Measurements from ENCODE around the gene MPO.
A peak's percentile ranks its signal among the peaks of the same experiment; 100 is the strongest.

Gene MPO

DNA sequence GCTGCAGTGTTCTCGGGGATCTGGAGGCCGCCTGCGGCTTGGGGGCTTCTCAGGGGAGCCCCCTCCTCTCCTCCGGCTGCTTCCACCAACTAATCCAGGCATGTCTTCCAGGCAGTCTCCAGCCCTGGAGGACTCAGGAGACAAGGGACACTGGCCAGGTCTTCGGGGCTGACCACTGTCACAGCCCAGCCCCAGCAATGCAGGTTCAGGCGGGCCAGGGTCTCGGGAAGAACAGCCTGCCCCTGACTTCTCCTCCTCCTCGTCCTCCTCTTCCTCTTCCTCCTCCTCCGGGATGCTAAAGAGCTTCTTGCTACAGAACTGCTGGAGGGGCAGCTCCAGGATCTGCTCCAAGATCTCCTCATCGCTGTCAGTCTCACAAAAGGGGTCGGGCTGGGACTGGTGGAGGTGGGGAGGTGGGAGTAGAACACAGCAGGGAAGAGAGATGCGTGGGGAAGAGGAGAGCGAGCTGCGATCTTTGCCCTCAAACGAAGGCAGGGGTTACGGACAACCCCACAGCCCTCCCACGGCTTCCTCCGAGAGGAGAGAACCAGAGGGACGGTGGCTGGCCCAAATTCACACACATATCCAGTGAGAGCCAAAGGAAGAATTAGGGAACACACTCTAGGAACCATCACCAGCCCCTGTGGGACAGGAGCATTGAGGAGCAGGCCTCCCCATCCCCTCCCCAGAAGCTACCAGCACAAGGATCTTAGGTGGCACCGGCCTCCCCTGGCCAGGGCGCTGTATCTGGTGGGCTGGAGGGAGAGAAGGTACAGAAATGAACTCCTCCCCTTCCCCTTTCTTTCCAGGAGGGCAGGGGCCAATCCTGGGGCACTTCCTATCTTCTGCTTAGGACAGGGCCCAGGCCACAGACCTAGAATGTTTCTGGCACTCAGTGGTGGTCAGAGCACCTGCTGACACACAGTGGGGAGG is 28.5 kb upstream of the MPO start:
- DNase-seq (ENCODE audit: low read depth), result no peak
- TF ChIP-seq, protein P1, sequence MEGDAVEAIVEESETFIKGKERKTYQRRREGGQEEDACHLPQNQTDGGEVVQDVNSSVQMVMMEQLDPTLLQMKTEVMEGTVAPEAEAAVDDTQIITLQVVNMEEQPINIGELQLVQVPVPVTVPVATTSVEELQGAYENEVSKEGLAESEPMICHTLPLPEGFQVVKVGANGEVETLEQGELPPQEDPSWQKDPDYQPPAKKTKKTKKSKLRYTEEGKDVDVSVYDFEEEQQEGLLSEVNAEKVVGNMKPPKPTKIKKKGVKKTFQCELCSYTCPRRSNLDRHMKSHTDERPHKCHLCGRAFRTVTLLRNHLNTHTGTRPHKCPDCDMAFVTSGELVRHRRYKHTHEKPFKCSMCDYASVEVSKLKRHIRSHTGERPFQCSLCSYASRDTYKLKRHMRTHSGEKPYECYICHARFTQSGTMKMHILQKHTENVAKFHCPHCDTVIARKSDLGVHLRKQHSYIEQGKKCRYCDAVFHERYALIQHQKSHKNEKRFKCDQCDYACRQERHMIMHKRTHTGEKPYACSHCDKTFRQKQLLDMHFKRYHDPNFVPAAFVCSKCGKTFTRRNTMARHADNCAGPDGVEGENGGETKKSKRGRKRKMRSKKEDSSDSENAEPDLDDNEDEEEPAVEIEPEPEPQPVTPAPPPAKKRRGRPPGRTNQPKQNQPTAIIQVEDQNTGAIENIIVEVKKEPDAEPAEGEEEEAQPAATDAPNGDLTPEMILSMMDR (IDR thresholded peaks at IDR 0.05; ENCODE audit: low read depth, low read length, missing control alignments), result no peak
- H3K4me3 ChIP-seq (ENCODE audit: low read depth, low read length), result no peak overlapping the region

DNA sequence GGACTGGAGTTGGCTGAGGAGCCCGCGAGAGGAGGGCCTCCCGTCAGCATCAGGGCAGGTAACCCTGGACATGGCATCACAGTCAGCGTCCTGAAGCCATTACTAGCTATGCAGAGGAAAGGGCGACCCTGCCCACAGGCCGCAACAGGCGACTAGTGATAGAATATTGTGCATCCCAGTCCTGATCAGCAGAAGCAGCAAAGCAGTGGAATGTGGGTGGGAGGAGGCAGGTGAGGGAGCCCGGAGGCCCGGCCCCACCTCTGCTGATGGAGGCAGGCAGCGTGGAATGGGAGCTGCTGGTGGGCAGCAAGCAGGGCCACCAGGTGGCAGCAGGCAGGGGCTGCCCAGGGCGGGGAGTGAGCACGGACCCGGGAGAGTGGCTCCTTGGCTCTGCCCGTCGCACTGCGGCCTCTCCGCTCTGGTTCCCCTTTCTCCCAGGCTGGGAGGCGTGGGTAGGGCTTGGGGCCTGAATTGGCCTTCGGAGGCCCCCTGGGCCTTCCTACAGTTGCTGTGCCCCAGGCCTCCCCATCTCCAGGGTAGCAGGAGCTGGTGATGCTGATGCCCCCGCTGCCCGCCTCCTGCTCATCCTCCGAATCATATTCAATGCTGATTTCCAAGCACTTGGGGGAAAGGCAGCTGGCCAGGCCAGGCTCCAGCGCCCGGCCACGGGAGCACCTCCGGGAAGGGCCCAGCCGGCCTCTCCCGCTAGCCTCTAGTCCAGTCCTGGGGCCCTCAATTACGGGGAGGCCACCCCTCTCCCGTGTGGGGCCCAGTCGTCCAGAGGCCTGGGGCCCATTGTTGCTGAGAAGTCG is 27.6 kb upstream of the MPO start:
- no peak overlapping the region for H3K4me3 ChIP-seq (ENCODE audit: low read depth, low read length)
- no peak for DNase-seq (ENCODE audit: low read depth)
- TF ChIP-seq, protein P1 (IDR thresholded peaks at IDR 0.05; ENCODE audit: low read depth, low read length, missing control alignments), result peak; percentile 26

DNA sequence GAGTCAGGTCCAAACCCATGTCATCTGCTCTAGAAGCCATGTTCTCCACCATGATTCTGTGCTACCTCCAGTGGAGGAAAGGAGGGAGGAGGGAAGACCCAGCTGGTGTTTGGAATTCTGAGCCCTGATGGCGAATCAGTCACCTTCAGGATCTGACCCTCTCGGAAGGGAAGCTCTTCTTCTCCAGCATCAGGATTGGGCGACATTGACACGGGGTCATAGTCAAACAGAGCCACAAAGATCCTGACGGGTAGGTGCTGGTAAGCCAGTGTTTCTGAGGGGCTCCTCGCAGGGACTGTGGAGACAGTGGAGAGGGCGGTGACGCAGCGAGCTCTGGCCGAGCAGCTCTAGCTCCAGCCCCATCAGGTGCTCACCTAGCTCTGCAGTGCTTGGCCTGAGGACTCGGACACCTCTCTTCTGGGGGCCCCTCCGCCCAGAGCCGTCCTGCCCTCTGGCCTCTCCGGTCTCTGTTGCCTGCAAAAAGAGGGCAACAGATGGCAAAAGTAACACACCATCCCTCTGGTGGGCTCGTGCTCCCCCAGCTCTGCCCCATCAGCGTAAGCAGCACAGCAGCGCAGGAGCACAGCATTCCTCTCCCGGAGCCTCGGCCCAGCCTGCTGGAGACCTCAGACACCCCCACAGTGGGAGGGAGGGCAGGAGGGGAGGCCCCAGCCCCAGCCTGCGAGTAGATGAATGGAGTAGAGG is 26.9 kb upstream of the MPO start:
- no peak for DNase-seq (ENCODE audit: low read depth)
- TF ChIP-seq, protein P1 (IDR thresholded peaks at IDR 0.05; ENCODE audit: low read depth, low read length, missing control alignments), result no peak
- no peak overlapping the region for H3K4me3 ChIP-seq (ENCODE audit: low read depth, low read length)

DNA sequence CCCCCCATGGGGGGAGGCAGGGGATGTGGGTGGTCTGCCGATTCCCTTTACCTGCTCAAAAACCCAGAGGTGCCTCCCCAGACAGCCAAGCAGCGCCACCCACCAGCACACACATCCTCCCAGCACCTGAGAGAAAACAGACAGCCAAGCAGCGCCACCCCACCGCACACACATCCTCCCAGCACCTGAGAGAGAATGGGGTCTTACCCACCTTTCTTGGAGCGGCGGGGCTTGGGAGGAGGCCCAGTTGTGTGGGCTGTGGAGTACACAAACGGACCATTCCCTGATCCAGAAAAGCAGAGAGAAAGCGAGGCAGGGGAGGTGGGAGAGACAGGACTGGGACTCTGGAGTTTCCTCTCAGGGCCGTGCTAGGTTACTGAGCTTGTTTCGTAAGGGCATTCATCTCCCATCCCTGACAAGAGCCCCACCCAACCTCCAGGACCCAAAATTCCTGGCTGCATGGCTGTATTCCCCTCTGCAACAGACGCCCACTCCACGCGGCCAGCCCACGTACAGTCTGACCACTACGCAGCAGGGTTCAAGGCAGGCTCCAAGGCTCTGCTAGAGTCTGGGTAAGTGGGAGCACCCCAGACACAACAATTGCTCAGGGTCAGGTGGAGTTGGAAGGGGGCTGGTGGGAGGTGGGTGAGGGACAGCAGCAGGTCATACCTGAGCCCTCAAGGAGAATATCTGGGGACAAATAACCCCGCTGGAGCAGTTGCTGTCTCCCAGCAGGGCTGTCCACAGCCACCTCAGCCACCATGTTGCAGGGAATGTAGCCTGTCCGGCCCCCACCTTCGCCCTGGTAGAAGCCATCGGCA is 25.6 kb upstream of the MPO start:
- DNase-seq (ENCODE audit: low read depth), result no peak
- H3K4me3 ChIP-seq (ENCODE audit: low read depth, low read length), result no peak overlapping the region
- TF ChIP-seq, protein P1 (IDR thresholded peaks at IDR 0.05; ENCODE audit: low read depth, low read length, missing control alignments), result no peak

DNA sequence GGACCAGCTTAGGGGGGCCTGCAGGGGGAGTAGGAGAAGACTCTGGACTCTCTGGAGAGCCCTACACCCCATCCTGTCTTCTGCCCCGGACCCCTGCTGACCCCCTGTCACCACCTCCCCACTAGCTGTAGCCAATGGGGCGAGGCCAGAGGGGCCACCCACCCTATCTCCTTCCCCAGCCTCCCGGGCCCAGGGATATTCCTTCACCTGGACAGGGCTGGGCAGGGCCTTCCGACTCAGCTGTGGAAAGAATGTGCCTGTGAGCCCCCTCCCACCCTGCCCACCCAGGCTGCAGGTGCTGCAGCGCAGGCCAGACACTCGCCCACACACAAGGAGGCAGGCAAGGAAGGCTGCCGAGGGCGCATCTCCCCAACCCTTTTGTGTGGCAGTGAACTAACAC is 24.9 kb upstream of the MPO start:
- DNase-seq (ENCODE audit: low read depth), result no peak
- no peak overlapping the region for H3K4me3 ChIP-seq (ENCODE audit: low read depth, low read length)
- TF ChIP-seq, protein P1 (IDR thresholded peaks at IDR 0.05; ENCODE audit: low read depth, low read length, missing control alignments), result no peak
